ENCODE measurements around the gene CASKIN2. TPM values are rescaled to one million over a fixed set of nuclear protein-coding genes. Genes with fewer than 3 reads are reported as not detected.

The CASKIN2 gene
- total and polyA plus RNA-seq, 2 of the 4 experiments (the other 2 are of a cell fraction) = 2.9 to 6.9 TPM

DNA sequence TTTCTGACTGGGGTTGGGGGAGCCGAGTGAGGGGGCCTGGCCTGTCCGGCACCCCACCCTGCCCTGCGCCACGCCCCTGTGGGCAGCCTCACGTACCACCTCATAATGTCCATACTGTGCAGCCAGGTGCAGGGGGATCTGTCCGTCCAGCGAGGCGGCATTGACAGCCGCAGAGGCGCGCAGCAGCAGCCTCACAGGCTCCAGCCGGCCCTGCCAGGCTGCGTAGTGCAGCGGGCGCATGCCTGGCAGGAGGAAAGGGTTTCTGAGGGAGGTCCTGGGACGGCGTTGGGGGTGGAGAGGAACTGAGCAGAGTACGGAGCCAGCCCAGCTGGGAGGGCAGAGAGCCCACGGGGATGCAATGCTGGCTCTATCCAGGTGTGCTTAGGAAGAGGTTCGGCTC, 8.4 kb downstream of the CASKIN2 start (continued):
- TF ChIP-seq, protein P1, sequence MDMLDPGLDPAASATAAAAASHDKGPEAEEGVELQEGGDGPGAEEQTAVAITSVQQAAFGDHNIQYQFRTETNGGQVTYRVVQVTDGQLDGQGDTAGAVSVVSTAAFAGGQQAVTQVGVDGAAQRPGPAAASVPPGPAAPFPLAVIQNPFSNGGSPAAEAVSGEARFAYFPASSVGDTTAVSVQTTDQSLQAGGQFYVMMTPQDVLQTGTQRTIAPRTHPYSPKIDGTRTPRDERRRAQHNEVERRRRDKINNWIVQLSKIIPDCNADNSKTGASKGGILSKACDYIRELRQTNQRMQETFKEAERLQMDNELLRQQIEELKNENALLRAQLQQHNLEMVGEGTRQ (IDR thresholded peaks at IDR 0.05; ENCODE audit: low read depth, low read length) = no peak
- TF ChIP-seq RCOR1 (IDR thresholded peaks at IDR 0.05; ENCODE audit: insufficient replicate concordance, low read length) (no peak), CEBPB (IDR thresholded peaks at IDR 0.05; ENCODE audit: low read depth, low read length) (no peak)

DNA sequence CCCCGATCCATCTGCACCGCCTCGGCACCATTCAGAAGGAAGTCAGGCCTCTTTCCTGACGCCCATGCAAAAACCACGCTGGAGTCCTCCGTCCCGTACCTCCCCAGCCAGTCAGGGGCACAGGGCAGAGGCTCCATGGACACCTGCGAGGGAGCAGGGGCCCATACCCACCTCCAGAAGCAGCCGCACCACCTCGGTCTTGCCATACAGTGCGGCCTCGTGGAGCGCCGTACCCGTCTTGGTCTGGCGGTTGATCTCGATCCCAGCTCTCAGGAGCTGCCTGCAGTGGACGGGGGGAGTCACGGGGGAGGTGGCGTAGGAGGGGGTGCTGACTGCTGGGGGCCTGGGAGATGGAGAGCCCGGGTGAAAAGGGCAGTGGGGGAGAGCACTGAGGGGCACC, 9.2 kb downstream of the CASKIN2 start:
- H4K20me1 ChIP-seq (ENCODE audit: insufficient read depth, low read length) = peaks cover 17% of the 10 kb centered on the region
- no peak overlapping the region for H2AK5ac ChIP-seq (ENCODE audit: low read depth, low read length)
- ChIA-PET POLR2A (ENCODE audit: unreplicated experiment) (no interaction called here), CTCF (no interaction called here)
- H3K23ac ChIP-seq (ENCODE audit: low read depth, low read length) = no peak overlapping the region
- H3K4me2 ChIP-seq (ENCODE audit: low read depth, low read length) = no peak overlapping the region
- no peak overlapping the region for H2BK15ac ChIP-seq (ENCODE audit: low read depth, low read length)
- H3K9me3 ChIP-seq (ENCODE audit: control insufficient read depth, insufficient read depth, low read length) = no peaks in the 10 kb centered on the region
- H3K4me1 ChIP-seq (ENCODE audit: control insufficient read depth, insufficient read depth, low read length) = peaks cover 5% of the 10 kb centered on the region
- in situ Hi-C loops (cut with MboI; ENCODE audit: low sequenced_read_pairs) (no loop called here), dilution Hi-C loops (cut with HindIII; ENCODE audit: low sequenced_read_pairs, unreplicated experiment) (no loop called here), intact Hi-C loops (cut with micrococcal nuclease) (no loop called here)
- H3K9me1 ChIP-seq (ENCODE audit: insufficient read depth, low read length) = no peaks in the 10 kb centered on the region
- no peak overlapping the region for H2BK5ac ChIP-seq (ENCODE audit: low read depth, low read length, poor library complexity, severe bottlenecking)
- H4K8ac ChIP-seq (ENCODE audit: low read depth in 2 of 2, low read length in 2 of 2) = no peak overlapping the region
- no peak overlapping the region for H3K4me3 ChIP-seq (ENCODE audit: insufficient read depth, low read depth, low read length)
- no peak overlapping the region for H2BK20ac ChIP-seq (ENCODE audit: low read depth, low read length)
- H3K27ac ChIP-seq (ENCODE audit: insufficient read depth, low read length) = no peak overlapping the region
- H3K79me1 ChIP-seq (ENCODE audit: low read depth in 1 of 2, low read length in 2 of 2) = peaks cover 6 to 27% of the 10 kb centered on the region in 2 experiments
- H3K9ac ChIP-seq (ENCODE audit: low read depth, low read length) = no peak overlapping the region
- no peak overlapping the region for H3K4ac ChIP-seq (ENCODE audit: low read depth, low read length)
- H3K56ac ChIP-seq (ENCODE audit: extremely low read depth, insufficient read depth, low read length) = no peak overlapping the region
- no peak overlapping the region for H3K14ac ChIP-seq (replicated peaks; ENCODE audit: low read depth, low read length)
- no peak overlapping the region for H2AK9ac ChIP-seq (replicated peaks; ENCODE audit: low read depth, low read length, poor library complexity)
- WGBS, 2 experiments (ENCODE audit: extremely low coverage in 2 of 2, insufficient read length in 1 of 2) = 94% methylated on average over 15 of the region's 21 CpGs; no CpG with 5 or more reads in 1 of the 2 experiments
- DNase-seq (no peak), ATAC-seq (ENCODE audit: low read depth) (no peak)
- no peak overlapping the region for H4K91ac ChIP-seq (ENCODE audit: insufficient read depth, low read depth, low read length)
- H2AFZ ChIP-seq (replicated peaks; ENCODE audit: low read length, poor library complexity) = no peak overlapping the region
- no peak overlapping the region for H2BK120ac ChIP-seq (ENCODE audit: low read depth, low read length)
- H4K5ac ChIP-seq (ENCODE audit: low read depth, low read length) = no peak overlapping the region
- no TSS peak for BruUV-seq (replicated peaks)
- H3K18ac ChIP-seq (ENCODE audit: low read depth, low read length) = no peak overlapping the region
- peaks cover 33% of the 10 kb centered on the region for H3K36me3 ChIP-seq (ENCODE audit: control insufficient read depth, insufficient read depth, low read length)
- no peaks in the 10 kb centered on the region for H3K27me3 ChIP-seq (ENCODE audit: control insufficient read depth, insufficient read depth, low read length)
- no peak for TF ChIP-seq MAZ (IDR thresholded peaks at IDR 0.05; ENCODE audit: borderline replicate concordance, low read depth, low read length)
- TF ChIP-seq FOS (IDR thresholded peaks at IDR 0.05; ENCODE audit: low read depth, low read length) = no peak
- TF ChIP-seq SMC3 (IDR thresholded peaks at IDR 0.05; ENCODE audit: low read depth, low read length) = no peak
- TF ChIP-seq RFX5 (IDR thresholded peaks at IDR 0.05; ENCODE audit: low read depth, low read length) = no peak
- no peak for TF ChIP-seq MXI1 (IDR thresholded peaks at IDR 0.05; ENCODE audit: borderline replicate concordance, low read depth, low read length)
- TF ChIP-seq RAD21 (IDR thresholded peaks at IDR 0.05; ENCODE audit: low read length) = no peak
- no peak for TF ChIP-seq NFE2L2 (IDR thresholded peaks at IDR 0.05; ENCODE audit: low read depth, low read length)
- TF ChIP-seq, protein P2, sequence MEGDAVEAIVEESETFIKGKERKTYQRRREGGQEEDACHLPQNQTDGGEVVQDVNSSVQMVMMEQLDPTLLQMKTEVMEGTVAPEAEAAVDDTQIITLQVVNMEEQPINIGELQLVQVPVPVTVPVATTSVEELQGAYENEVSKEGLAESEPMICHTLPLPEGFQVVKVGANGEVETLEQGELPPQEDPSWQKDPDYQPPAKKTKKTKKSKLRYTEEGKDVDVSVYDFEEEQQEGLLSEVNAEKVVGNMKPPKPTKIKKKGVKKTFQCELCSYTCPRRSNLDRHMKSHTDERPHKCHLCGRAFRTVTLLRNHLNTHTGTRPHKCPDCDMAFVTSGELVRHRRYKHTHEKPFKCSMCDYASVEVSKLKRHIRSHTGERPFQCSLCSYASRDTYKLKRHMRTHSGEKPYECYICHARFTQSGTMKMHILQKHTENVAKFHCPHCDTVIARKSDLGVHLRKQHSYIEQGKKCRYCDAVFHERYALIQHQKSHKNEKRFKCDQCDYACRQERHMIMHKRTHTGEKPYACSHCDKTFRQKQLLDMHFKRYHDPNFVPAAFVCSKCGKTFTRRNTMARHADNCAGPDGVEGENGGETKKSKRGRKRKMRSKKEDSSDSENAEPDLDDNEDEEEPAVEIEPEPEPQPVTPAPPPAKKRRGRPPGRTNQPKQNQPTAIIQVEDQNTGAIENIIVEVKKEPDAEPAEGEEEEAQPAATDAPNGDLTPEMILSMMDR (conservative IDR thresholded peaks at IDR 0.05; ENCODE audit: low read depth, low read length) = no peak
- TF ChIP-seq, protein P3, sequence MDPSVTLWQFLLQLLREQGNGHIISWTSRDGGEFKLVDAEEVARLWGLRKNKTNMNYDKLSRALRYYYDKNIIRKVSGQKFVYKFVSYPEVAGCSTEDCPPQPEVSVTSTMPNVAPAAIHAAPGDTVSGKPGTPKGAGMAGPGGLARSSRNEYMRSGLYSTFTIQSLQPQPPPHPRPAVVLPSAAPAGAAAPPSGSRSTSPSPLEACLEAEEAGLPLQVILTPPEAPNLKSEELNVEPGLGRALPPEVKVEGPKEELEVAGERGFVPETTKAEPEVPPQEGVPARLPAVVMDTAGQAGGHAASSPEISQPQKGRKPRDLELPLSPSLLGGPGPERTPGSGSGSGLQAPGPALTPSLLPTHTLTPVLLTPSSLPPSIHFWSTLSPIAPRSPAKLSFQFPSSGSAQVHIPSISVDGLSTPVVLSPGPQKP (IDR thresholded peaks at IDR 0.05; ENCODE audit: borderline replicate concordance, low read depth, low read length) = no peak
- no peak for TF ChIP-seq BHLHE40 (IDR thresholded peaks at IDR 0.05; ENCODE audit: low read depth, low read length)
- TF ChIP-seq, protein P1 (IDR thresholded peaks at IDR 0.05; ENCODE audit: low read depth, low read length) = no peak

Data from IMR-90 (cell line).